HG03460 (cell line): ENCODE measurements around the gene RFPL1.
"Not testable (repeated sequence)": the region's sequence is repeated elsewhere in the genome, so short reads cannot be mapped to it uniquely, and the experiment has no call there.

Experiments
- ATAC-seq: cut with Tn5 transposase; IDR thresholded peaks from one replicate; pipeline ENCODE4 v1.9.1; 2021; ENCODE audit not compliant: unreplicated experiment

The RFPL1 gene

DNA sequence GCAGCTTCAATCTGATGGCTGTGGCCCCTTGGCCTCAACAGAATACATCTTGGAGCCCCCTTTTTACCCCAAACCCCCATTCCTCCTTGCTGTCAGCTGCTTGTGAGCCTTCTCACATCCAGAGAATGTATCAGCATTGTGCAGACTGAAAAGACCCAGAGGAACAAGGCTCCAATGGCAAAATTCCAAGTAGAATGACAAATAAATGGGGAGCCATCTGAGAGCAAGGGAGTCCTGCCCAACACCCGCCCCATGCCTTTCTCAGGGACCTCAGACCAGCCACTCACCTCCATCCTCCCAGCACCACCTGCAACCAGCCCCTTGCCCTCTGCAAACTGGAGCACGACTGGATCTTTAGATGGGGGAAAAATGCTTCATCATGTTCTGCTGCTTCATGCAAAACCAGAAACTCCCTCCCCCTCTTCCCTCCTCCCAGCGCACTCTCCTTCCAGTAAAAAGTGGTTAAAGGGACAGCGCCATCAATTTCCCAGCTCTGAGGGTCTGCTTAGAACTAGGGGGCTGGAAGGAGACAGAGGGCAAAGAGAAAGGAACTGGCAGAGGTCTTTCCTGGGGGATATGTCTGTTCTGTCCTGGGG is 39.4 kb downstream of the RFPL1 start:
- no peak for ATAC-seq

DNA sequence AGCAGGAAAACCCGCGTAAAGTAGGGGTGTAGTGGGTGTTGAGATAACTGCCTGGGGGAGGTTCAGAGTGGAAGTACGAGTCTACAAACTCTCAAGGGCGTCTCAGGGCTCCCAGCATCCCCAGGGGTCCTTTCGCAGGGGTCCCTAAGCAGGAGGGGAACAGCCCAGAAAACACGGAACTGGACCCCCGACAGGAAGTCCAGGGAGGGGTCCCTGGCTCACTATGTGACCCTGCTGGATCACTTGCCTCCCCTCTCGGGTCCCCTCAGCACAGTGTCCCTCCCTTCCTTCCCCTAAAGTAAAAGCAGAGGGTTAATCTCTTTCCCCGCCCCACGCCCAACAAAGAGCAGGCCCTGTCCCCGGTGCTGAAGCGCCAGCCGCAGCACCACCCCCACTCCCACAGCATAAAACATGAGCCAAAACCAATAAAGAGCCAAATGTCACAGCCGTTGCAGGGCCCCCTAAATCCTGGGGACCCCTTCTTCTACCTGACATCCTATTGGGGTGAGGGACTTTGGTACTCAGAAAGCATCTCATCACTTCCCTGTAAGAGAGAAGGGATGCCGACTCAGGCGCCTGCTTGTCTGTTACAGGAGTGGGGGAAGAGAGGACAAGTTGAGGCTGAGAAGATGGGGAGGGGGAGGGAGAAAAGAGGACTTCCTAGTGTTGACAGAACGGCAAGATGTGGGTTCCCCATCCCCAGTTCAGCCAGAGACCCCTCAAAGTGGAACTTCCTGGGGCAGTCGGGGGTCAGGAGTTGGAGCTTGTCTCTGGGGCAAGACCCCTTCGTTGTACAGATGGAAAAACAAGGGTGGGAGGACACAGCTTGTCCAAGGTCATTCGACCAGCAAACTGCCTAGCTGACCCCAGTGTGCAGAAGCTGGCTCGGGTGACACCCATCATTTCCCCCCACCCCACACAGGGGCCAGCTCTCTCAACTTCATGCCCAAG is 40.2 kb downstream of the RFPL1 start:
- ATAC-seq, result no peak

DNA sequence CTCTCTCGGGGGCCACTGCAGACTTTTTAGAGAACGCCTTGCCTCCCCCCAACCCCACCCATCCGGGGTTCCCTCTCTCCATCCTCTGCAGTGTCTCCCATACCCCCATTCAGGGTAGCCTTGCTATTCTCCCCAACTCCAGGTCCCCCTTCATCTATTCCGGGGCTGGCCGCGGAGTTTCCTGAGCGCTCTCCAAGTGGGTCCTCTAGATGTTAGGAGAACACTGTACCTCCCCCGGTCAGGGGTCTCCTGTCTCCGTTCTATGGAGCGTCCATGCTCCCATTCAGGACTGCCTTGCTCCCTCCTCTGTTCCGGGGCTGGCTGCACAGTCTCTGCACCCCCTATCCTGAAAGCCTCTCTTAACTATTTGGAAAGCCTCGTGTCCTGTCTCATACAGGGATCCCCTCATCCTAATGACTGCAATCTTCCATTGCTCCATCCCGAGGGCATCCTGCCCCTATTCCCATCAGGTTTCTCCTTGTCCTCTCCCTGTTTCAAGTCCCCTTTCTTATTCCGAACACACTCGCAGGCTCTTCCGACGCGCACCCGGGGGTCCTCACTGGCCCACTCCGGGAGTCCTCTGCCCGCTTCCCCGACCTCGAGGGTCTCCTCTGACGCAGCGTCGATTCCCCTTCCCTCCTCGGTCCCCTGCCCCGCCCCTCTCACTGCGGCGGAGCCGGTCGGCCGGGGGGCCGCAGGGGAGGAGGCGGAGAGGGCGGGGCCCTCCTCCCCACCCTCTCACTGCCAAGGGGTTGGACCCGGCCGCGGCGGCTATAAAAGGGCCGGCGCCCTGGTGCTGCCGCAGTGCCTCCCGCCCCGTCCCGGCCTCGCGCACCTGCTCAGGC is 41.3 kb downstream of the RFPL1 start, which contains the start of gene NEFH:
TSS of gene NEFH (plus strand) at position 802 of the 845 bp plus-strand sequence. CDS start 45 bp downstream, outside the sequence.
- no peak for ATAC-seq

DNA sequence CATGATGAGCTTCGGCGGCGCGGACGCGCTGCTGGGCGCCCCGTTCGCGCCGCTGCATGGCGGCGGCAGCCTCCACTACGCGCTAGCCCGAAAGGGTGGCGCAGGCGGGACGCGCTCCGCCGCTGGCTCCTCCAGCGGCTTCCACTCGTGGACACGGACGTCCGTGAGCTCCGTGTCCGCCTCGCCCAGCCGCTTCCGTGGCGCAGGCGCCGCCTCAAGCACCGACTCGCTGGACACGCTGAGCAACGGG is 41.8 kb downstream of the RFPL1 start:
- no peak for ATAC-seq

DNA sequence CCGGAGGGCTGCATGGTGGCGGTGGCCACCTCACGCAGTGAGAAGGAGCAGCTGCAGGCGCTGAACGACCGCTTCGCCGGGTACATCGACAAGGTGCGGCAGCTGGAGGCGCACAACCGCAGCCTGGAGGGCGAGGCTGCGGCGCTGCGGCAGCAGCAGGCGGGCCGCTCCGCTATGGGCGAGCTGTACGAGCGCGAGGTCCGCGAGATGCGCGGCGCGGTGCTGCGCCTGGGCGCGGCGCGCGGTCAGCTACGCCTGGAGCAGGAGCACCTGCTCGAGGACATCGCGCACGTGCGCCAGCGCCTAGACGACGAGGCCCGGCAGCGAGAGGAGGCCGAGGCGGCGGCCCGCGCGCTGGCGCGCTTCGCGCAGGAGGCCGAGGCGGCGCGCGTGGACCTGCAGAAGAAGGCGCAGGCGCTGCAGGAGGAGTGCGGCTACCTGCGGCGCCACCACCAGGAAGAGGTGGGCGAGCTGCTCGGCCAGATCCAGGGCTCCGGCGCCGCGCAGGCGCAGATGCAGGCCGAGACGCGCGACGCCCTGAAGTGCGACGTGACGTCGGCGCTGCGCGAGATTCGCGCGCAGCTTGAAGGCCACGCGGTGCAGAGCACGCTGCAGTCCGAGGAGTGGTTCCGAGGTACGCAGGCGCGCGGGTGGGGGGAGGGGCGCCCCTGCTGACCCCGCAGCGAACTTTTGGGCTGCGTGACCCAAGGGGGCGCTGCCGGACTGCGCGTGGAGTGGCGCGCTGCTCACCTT is 42.3 kb downstream of the RFPL1 start:
- ATAC-seq, result no peak

DNA sequence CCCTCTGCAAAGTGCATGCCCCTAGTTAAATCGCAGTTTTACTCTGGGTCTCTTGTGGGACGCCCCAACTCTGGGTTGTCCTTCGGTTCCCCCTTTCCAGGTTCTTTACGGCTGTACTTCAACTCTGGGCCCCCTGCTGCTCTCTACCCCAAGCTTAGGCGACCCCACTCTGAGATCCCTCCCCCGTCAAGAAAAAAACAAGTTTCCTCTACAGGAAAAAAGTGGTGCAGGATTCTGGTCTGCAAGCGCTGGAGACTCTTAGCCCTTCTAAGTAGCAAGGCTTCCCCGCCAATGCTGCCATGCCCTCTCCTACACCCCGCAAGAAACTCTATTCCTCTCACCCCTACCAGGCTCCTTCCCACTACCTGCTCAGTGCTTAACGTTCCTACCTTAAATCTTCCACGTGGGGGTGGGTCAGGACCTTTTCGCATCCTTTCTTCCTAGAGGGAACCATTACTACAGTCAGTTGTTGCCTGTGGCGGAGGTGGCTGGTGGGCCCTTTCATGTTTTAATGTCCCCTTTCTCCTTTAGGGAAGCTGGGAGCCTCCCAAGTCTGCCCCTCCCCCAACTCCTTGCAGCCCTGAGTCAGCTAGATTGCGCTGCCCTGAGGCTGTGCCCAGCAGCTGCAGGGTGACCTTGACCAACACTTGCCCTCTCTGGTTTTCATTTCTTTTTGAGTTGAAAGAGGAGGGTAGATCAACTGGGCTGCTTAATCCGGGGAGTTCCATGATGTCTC is 43.0 kb downstream of the RFPL1 start:
- no peak for ATAC-seq

DNA sequence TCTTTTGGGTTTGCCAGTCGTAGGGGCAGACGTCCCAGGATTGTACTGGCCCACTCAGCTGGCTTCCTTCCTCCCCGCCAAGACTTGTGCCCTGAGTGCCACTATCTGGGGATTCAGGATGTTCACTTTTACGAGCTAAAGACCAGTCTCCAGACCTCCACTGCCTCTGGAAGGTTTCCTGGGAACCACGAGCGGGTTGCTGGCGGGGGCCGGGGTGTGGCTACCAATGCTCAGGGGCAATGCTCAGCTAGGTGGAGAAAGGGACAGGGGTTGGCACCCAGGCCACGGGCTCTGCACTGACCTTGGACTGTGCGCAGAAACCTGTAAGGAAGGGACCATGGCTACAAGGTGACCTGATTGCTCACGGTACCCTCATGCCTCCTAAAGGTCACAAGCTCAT is 43.9 kb downstream of the RFPL1 start:
- ATAC-seq, result no peak

DNA sequence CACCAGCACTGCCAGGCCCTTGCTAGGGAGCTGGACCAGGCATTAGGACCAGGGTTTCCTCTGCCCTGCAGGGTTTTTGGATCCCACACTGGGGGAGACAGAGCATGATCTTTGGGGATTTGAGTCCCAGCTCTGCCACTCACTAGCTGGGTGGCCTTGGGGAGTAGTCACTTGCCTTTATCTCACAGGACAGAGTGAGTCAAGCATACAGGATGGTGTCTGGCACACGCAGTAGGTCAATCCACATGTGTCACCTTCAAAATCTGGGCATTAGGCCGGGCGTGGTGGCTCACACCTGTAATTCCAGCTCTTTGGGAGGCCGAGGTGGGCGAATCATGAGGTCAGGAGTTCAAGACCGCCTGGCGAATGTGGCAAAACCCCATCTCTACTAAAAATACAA is 44.3 kb downstream of the RFPL1 start:
- no peak for ATAC-seq

DNA sequence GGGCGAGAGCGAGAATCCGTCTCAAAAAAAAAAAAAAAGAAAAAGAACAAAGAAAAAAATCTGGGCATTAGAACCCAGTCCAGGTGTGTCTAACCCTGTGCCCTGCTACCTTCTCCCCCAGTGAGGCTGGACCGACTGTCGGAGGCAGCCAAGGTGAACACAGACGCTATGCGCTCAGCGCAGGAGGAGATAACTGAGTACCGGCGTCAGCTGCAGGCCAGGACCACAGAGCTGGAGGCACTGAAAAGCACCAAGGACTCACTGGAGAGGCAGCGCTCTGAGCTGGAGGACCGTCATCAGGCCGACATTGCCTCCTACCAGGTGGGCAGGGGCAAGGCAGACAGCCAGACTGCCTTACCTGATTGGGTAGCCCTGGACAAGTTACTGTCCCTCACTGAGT is 44.9 kb downstream of the RFPL1 start:
- no peak for ATAC-seq

DNA sequence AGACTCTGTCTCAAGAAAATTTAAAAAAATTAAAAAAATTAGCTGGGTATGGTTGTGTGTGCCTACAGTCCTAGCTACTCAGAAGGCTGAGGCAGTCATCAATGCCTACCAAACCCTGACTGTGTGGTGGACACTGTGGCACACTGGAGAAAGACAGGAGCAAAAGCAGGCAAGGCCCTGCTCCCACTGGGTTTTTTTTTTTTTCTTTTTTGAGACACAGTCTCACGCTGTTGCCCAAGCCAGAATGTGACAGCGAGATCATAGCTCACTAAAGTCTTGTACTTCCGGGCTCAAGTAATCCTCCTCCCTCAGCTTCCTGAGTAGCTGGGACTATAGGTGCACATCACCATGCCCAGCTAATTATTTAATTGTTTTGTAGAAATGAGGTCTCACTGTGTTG is 46.3 kb downstream of the RFPL1 start:
- no peak for ATAC-seq

DNA sequence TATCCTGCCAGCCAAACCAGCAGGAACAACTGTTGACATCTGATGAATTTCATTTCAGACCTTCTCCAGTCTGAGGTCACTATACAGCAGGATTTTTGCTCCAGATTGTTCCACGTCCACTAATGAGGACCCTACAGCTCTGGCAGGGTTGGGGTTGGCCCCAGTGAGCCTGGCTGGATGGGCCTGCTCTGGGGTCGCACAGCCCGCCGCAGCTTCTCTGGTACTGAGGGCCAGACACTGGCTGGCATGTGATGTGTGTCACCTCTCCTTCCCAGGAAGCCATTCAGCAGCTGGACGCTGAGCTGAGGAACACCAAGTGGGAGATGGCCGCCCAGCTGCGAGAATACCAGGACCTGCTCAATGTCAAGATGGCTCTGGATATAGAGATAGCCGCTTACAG is 47.1 kb downstream of the RFPL1 start:
- ATAC-seq, result no peak

DNA sequence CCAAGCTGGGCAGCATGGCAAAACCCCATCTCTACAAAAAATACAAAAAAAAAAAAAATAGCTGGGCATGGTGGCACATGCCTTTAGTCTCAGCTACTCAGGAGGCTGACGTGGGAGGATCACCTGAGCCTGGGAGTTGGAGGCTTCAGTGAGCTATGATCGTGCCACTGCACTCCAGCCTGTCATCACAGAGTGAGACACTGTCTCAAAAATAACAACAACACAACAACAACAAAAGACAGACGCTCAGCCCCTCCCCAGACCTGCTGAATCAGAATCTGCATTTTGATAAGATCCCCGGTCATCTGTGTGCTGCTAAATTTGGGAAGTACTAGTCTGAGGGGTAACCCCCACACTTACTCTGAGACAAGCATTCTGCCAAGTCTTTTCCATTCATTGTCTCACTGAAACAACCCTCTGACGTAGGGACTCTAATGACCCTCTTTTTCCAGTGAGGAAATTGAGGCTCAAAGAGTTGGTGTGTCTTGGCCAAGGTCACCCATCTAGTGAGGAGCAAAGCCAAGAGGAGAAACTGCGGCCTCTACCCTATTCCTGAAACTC is 49.1 kb downstream of the RFPL1 start:
- ATAC-seq, result no peak

DNA sequence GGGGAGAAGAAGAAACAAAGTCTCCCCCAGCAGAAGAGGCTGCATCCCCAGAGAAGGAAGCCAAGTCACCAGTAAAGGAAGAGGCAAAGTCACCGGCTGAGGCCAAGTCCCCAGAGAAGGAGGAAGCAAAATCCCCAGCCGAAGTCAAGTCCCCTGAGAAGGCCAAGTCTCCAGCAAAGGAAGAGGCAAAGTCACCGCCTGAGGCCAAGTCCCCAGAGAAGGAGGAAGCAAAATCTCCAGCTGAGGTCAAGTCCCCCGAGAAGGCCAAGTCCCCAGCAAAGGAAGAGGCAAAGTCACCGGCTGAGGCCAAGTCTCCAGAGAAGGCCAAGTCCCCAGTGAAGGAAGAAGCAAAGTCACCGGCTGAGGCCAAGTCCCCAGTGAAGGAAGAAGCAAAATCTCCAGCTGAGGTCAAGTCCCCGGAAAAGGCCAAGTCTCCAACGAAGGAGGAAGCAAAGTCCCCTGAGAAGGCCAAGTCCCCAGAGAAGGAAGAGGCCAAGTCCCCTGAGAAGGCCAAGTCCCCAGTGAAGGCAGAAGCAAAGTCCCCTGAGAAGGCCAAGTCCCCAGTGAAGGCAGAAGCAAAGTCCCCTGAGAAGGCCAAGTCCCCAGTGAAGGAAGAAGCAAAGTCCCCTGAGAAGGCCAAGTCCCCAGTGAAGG is 50.9 kb downstream of the RFPL1 start:
- not testable (repeated sequence) for ATAC-seq

DNA sequence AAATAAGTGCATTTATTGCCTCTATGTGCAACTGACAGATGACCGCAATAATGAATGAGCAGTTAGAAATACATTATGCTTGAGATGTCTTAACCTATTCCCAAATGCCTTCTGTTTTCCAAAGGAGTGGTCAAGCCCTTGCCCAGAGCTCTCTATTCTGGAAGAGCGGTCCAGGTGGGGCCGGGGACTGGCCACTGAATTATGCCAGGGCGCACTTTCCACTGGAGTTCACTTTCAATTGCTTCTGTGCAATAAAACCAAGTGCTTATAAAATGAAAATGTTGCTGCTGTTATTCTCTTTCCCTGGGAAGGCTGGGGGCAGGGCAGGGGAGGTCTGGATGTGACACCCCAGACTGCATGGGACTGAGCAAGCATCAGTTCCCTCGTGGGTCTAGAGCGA is 52.6 kb downstream of the RFPL1 start:
- ATAC-seq, result no peak
